B cell (primary cell): ENCODE measurements around the gene ZNF335.

ENCODE experiments used
- CTCF ChIP-seq: fragments of 200-600 bp; IDR thresholded peaks from one replicate; pipeline ENCODE4 v1.8.0; 2022; ENCODE audit warnings: antibody characterized with exemption, mild to moderate bottlenecking
- EZH2 ChIP-seq: IDR thresholded peaks from 2 replicates; pipeline ENCODE4 v1.6.1; 2012; ENCODE audit warnings: borderline replicate concordance, low read depth, mild to moderate bottlenecking, moderate library complexity, low read length; ENCODE audit not compliant: insufficient read depth, poor library complexity, severe bottlenecking

GRCh38 chr20:45933266-45934045, 38.5 kb downstream of the ZNF335 start:
- no peak for TF ChIP-seq CTCF
- TF ChIP-seq EZH2: no peak
